ENCODE results near the gene PTPRC.

The PTPRC gene

DNA sequence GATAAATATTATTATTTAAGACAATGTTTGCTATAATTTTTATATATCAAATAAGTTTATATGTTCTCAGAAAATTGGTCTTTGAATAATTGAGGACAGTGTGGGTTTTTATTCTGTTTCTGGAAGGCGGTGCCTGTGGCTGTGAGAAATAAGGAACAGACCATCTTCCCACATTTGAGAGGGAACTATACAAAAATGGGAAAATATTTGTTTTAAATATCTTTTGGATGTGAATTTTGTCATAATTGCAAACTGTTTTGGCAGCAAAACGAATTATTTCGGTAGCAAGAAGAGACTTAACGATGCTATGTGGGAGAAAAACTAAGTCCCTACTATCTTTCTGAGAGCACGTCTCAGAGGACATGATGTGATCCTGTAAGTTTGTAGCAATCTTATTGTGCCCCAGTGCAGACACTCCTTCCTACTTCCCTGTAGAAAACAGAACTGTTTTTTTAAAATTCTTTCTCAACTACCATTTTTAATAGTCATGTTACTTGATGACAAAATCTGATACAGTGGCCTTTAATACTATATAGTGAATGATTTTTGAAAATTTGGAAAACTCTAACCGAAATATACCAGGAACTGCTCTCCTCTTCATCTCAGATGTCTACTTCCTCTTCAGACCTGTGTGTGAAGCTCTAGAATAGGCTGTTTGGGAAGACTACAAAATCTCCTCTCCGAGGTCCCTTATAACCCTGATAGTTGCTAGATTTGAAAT is 25.4 kb downstream of the PTPRC start:
- intact Hi-C loops (cut with DNase I; ENCODE audit: low total_unique reads): no loop called here
- Histone ChIP-seq H3K9me3 (no peaks in the 10 kb centered on the region), H3K27ac (no peak overlapping the region), H3K4me1 (no peaks in the 10 kb centered on the region), H3K36me3 (no peaks in the 10 kb centered on the region), H3K4me3 (no peak overlapping the region), H3K27me3 (no peaks in the 10 kb centered on the region)
- TF ChIP-seq, protein P1, sequence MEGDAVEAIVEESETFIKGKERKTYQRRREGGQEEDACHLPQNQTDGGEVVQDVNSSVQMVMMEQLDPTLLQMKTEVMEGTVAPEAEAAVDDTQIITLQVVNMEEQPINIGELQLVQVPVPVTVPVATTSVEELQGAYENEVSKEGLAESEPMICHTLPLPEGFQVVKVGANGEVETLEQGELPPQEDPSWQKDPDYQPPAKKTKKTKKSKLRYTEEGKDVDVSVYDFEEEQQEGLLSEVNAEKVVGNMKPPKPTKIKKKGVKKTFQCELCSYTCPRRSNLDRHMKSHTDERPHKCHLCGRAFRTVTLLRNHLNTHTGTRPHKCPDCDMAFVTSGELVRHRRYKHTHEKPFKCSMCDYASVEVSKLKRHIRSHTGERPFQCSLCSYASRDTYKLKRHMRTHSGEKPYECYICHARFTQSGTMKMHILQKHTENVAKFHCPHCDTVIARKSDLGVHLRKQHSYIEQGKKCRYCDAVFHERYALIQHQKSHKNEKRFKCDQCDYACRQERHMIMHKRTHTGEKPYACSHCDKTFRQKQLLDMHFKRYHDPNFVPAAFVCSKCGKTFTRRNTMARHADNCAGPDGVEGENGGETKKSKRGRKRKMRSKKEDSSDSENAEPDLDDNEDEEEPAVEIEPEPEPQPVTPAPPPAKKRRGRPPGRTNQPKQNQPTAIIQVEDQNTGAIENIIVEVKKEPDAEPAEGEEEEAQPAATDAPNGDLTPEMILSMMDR (IDR thresholded peaks at IDR 0.05): no peak
- no peak for DNase-seq

DNA sequence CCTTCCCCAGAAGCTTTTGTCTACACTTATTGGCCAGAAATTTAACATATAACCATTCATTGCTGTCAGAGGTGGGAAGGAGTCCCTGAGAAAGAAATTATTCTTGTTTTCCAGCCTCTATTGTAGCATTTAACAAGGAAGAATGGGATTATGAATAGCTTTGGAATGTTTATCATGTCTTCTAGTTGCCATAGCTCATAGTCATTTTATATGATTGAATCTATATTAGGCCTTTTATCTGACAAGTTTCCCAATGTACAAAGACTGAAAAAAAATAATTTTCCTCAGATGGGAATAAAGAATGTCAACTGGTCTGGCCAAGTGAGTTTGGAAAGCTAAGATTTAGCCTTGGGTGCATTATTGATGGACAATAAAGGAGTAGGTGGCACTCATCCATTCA is 28.3 kb downstream of the PTPRC start:
- H3K4me3 ChIP-seq: no peak overlapping the region
- H3K36me3 ChIP-seq: no peaks in the 10 kb centered on the region
- intact Hi-C loops (cut with DNase I; ENCODE audit: low total_unique reads): no loop called here
- no peak for DNase-seq
- TF ChIP-seq, protein P1 (IDR thresholded peaks at IDR 0.05): no peak
- H3K27ac ChIP-seq: no peak overlapping the region
- no peaks in the 10 kb centered on the region for H3K27me3 ChIP-seq
- no peaks in the 10 kb centered on the region for H3K4me1 ChIP-seq
- no peaks in the 10 kb centered on the region for H3K9me3 ChIP-seq

DNA sequence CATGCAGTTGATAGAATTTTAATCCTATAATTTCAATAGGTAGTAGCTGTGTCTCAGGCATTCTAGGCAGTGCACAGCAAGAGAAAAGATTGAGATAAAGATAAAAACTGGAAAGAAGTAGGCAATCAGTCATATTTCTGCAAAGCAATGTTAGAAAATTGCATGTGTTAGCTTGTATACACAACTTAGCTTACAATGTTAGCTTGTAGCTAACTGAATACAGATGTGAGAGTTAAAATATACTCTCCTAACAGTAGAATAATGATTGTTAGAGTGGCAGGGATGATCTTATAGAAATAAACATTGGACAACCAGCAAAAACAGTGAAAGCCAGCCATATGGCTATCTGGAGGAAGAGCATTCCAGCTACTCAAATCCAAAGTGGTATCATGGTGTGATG is 29.0 kb downstream of the PTPRC start:
- Histone ChIP-seq H3K4me1 (no peaks in the 10 kb centered on the region), H3K36me3 (no peaks in the 10 kb centered on the region), H3K4me3 (no peak overlapping the region), H3K27ac (no peak overlapping the region), H3K27me3 (no peaks in the 10 kb centered on the region), H3K9me3 (no peaks in the 10 kb centered on the region)
- no peak for DNase-seq
- intact Hi-C loops (cut with DNase I; ENCODE audit: low total_unique reads): no loop called here
- TF ChIP-seq, protein P1 (IDR thresholded peaks at IDR 0.05): no peak

DNA sequence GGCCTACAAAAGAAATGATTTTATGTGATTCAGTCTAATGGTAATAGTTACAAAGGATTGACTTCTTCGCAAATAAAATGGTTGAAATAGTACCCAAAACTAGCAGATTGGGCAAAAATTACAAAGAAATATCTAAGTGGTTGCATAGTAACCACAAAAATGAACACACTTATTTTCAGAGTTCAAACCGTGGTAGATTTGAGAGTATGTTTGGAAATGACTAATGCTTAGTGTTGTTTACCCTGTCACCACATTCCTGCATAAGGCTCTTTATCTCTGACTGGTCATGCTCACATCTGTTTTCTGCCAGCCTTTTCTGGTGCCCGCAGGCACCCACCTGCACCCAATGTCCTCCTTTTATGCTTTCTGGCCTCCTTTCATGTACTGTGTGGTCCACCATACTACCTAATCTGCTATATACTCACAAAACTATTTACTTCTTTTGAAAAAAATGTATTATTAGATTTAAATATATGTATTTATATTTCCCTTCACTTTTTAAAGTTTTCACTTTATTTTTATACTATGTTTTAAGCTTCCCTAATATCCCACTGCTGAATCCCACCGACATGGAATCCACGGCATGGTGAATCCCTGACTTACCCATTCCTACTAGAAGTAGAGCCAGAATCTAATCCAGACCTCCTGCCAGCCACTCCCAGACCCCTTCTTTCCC is 30.3 kb downstream of the PTPRC start:
- H3K36me3 ChIP-seq: no peaks in the 10 kb centered on the region
- no peak for DNase-seq
- TF ChIP-seq, protein P1 (IDR thresholded peaks at IDR 0.05): no peak
- no peaks in the 10 kb centered on the region for H3K27me3 ChIP-seq
- no peak overlapping the region for H3K27ac ChIP-seq
- no peak overlapping the region for H3K4me3 ChIP-seq
- no peaks in the 10 kb centered on the region for H3K9me3 ChIP-seq
- intact Hi-C loops (cut with DNase I; ENCODE audit: low total_unique reads): no loop called here
- H3K4me1 ChIP-seq: no peaks in the 10 kb centered on the region

DNA sequence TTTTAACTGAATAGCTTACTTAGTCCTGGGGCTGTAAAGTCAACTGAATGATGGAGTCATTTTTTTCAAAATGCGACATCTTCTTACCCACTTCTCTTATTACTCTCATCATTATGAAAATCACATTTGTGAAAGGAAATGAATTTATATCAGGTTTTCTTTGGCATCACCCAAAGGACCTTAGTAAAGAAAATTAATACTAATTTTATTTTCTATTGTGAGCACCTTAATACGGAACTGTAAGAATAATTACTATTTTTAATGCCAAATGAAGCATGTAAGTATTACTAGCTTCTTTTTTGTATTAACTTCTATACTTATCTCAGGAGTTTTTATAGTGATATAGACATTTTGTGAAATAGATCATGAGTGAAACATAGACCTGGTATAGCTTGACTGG is 30.9 kb downstream of the PTPRC start:
- no peaks in the 10 kb centered on the region for H3K4me1 ChIP-seq
- H3K27ac ChIP-seq: no peak overlapping the region
- no peaks in the 10 kb centered on the region for H3K9me3 ChIP-seq
- TF ChIP-seq, protein P1 (IDR thresholded peaks at IDR 0.05): no peak
- intact Hi-C loops (cut with DNase I; ENCODE audit: low total_unique reads): no loop called here
- DNase-seq: no peak
- H3K36me3 ChIP-seq: no peaks in the 10 kb centered on the region
- no peak overlapping the region for H3K4me3 ChIP-seq
- H3K27me3 ChIP-seq: no peaks in the 10 kb centered on the region
